CD4-positive, CD25-positive, alpha-beta regulatory T cell (primary cell): ENCODE results near the gene CDPF1. TPM values are rescaled to one million over a fixed set of nuclear protein-coding genes. Genes with fewer than 3 reads are reported as not detected.

Source experiments
- ATAC-seq, 2 donors: fragments of 150-1000 bp; cut with Tn5 transposase; one replicate each; pipeline ENCODE4 v1.10.0; 2021; ENCODE audit warnings: low read depth in 2 of 2, moderate number of reproducible peaks in 2 of 2, moderate library complexity in 1 of 2
- DNase-seq, 3 donors: peaks; one replicate each; pipeline versions ENCODE4 v3.0.0 to v3.0.0-alpha.2; 2012 to 2022; ENCODE audit warnings: mixed read lengths in 1 of 3
- H3K27ac ChIP-seq: one replicate; pipeline ENCODE4 v1.7.0; 2013; ENCODE audit warnings: mild to moderate bottlenecking, low read length; ENCODE audit not compliant: insufficient read depth, poor library complexity, severe bottlenecking
- H3K27me3 ChIP-seq: one replicate; pipeline ENCODE4 v1.7.0; 2013; ENCODE audit warnings: low read length; ENCODE audit not compliant: control insufficient read depth, insufficient read depth
- H3K36me3 ChIP-seq: one replicate; pipeline ENCODE4 v1.7.0; 2013; ENCODE audit warnings: mild to moderate bottlenecking, low read length, moderate library complexity; ENCODE audit not compliant: control insufficient read depth, insufficient read depth
- H3K4me1 ChIP-seq: 2 replicates; pipeline ENCODE4 v1.7.0; 2013; ENCODE audit warnings: mild to moderate bottlenecking, low read length; ENCODE audit not compliant: insufficient read depth, control insufficient read depth, poor library complexity, severe bottlenecking
- H3K4me3 ChIP-seq: one replicate; pipeline ENCODE4 v1.7.0; 2013; ENCODE audit warnings: low read depth, mild to moderate bottlenecking, low read length, moderate library complexity
- H3K9me3 ChIP-seq, 2 experiments: 1 replicate in 1 of 2; 2 replicates in 1 of 2; pipeline ENCODE4 v1.7.0; 2013; ENCODE audit warnings: low read length in 2 of 2, mild to moderate bottlenecking in 1 of 2, moderate library complexity in 1 of 2; ENCODE audit not compliant: control insufficient read depth in 2 of 2
- H3K27ac Mint-ChIP-seq, 3 donors: one replicate each; pipeline ENCODE4 v1.8.0; 2020 to 2022; ENCODE audit warnings: mild to moderate bottlenecking in 3 of 3, mixed read lengths in 3 of 3, moderate library complexity in 2 of 3
- H3K27me3 Mint-ChIP-seq: one replicate; pipeline ENCODE4 v1.8.0; 2022; ENCODE audit warnings: mild to moderate bottlenecking, mixed read lengths
- H3K36me3 Mint-ChIP-seq: one replicate; pipeline ENCODE4 v1.8.0; 2020; ENCODE audit warnings: mixed read lengths
- H3K4me1 Mint-ChIP-seq, 4 donors: one replicate each; pipeline ENCODE4 v1.8.0; 2020 to 2022; ENCODE audit warnings: mixed read lengths in 4 of 4, mild to moderate bottlenecking in 1 of 4
- H3K4me3 Mint-ChIP-seq, 4 donors: one replicate each; pipeline ENCODE4 v1.8.0; 2020 to 2022; ENCODE audit warnings: mild to moderate bottlenecking in 4 of 4, mixed read lengths in 4 of 4, moderate library complexity in 3 of 4
- H3K9me3 Mint-ChIP-seq, 7 donors: one replicate each; pipeline ENCODE4 v1.8.0; 2020 to 2022; ENCODE audit warnings: mixed read lengths in 7 of 7, mild to moderate bottlenecking in 3 of 7, moderate library complexity in 2 of 7
- polyA plus RNA-seq, 4 donors: library from polyadenylated mRNA; unstranded; fragments of 300-500 nt; fragmentation: Illumina TruSeq; gene quantifications; one replicate each; pipeline ENCODE4 v1.2.3, GENCODE V29; 2021
- total RNA-seq: library from RNA; stranded (reverse); gene quantifications from one replicate; pipeline ENCODE4 v1.2.3, GENCODE V29; 2022

Gene CDPF1
- total and polyA plus RNA-seq, 5 donors from 2014 or later: 5.5 to 24.7 (median 18.2) TPM

DNA sequence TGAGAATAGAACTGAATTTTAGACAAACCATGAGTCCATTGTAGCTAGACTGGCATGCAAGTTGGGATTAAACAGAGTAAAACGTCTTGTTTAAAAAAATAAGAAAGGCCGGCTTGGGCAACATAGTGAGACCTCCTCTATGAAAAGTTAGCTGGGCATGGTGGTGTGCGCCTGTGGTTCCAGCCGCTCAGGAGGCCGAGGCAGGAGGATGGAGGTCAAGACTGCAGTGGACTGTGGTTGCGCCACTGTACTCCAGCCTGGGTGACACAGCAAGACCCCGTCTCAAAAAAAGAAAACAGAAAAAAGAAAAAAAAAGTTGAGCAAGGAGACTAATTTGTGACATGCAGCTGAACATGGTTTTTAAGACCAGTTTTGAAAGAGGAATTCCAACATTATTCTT lies 23.5 kb downstream of the CDPF1 start:
- H3K4me3 ChIP-seq: no peak overlapping the region
- no peak overlapping the region for H3K27ac ChIP-seq
- no peaks in the 10 kb centered on the region for H3K36me3 ChIP-seq
- Mint-ChIP-seq H3K4me1 (no peaks in the 10 kb centered on the region), H3K27ac (no peak overlapping the region), H3K9me3 (peaks cover 0 to 2% (median 0%) of the 10 kb centered on the region in 7 donors), H3K4me3 (no peak overlapping the region), H3K27me3 (no peaks in the 10 kb centered on the region), H3K36me3 (peaks cover 10% of the 10 kb centered on the region)
- no peaks in the 10 kb centered on the region for H3K4me1 ChIP-seq
- H3K9me3 ChIP-seq: no peaks in the 10 kb centered on the region
- ATAC-seq (no peak), DNase-seq (no peak)
- no peaks in the 10 kb centered on the region for H3K27me3 ChIP-seq

- Histone ChIP-seq H3K27me3 (no peaks in the 10 kb centered on the region), H3K27ac (no peak overlapping the region), H3K4me1 (no peaks in the 10 kb centered on the region), H3K9me3 (no peaks in the 10 kb centered on the region), H3K4me3 (no peak overlapping the region), H3K36me3 (no peaks in the 10 kb centered on the region)
- peaks cover 18% of the 10 kb centered on the region for H3K36me3 Mint-ChIP-seq
- H3K4me1 Mint-ChIP-seq: no peaks in the 10 kb centered on the region
- peaks cover 0 to 2% (median 0%) of the 10 kb centered on the region in 7 donors for H3K9me3 Mint-ChIP-seq
- no peak for DNase-seq
- no peaks in the 10 kb centered on the region for H3K27me3 Mint-ChIP-seq
- no peak for ATAC-seq
- H3K27ac Mint-ChIP-seq: no peak overlapping the region
- H3K4me3 Mint-ChIP-seq: no peak overlapping the region
Measured at GRCh38 chr22:46225631-46226030, 24.5 kb downstream of the CDPF1 start.

GRCh38 chr22:46224898-46225290 lies 25.2 kb downstream of the CDPF1 start:
- peaks cover 23% of the 10 kb centered on the region for H3K36me3 Mint-ChIP-seq
- no peaks in the 10 kb centered on the region for H3K4me1 Mint-ChIP-seq
- Histone ChIP-seq H3K4me3 (no peak overlapping the region), H3K9me3 (no peaks in the 10 kb centered on the region), H3K36me3 (peaks cover under 1% of the 10 kb centered on the region), H3K4me1 (no peaks in the 10 kb centered on the region), H3K27ac (no peak overlapping the region), H3K27me3 (no peaks in the 10 kb centered on the region)
- H3K9me3 Mint-ChIP-seq: peaks cover 0 to 2% (median 0%) of the 10 kb centered on the region in 7 donors
- ATAC-seq: no peak
- H3K27ac Mint-ChIP-seq: no peak overlapping the region
- H3K27me3 Mint-ChIP-seq: no peaks in the 10 kb centered on the region
- H3K4me3 Mint-ChIP-seq: no peak overlapping the region
- no peak for DNase-seq

DNA sequence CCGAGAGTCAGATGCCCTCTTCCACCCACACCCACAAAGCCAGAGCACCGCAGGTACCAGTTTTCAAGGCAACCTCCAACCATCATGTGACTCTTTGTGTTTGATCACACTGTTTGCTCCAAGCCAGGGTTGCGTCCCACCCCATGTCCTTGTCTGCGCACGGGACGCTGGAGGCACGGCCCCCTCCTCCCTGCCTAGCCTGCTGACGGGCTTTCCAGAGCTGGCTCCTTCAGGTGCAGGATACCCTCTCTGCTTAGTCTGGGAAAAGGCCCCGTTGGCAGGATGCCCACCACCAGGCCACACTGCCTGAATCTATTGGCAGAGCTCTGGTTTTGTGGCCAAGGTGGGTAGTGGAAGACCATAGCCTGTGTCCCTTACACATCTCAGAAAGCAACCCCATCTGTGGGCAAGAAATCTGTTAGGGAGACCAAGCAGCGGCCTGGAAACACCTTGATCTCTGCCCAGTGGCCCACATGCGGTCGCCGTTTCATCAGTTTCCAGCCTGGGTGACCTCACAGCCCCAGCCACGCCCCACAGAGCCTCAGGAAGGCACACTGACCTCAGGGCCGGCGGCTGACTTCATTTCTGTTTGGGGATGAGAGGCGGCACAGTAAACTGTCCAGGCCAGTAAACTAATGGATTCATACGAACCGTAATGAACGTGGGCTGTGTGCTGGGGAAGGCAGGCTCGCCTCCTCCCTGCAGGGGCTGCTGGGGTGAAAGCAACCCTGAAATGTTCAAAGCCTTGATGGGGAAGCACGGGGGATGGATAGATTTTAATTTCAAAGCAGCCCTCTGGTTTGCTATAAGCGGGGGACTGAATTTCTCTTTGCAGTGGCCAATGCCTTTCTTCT lies 25.8 kb downstream of the CDPF1 start:
- H3K4me1 Mint-ChIP-seq: peaks cover 0 to 6% (median 4%) of the 10 kb centered on the region in 4 donors
- Histone ChIP-seq H3K27ac (no peak overlapping the region), H3K9me3 (no peaks in the 10 kb centered on the region), H3K4me1 (no peaks in the 10 kb centered on the region), H3K36me3 (peaks cover 7% of the 10 kb centered on the region), H3K27me3 (no peaks in the 10 kb centered on the region), H3K4me3 (no peak overlapping the region)
- H3K9me3 Mint-ChIP-seq: peaks cover 0 to 2% (median 0%) of the 10 kb centered on the region in 7 donors
- no peaks in the 10 kb centered on the region for H3K27me3 Mint-ChIP-seq
- H3K4me3 Mint-ChIP-seq: no peak overlapping the region
- H3K36me3 Mint-ChIP-seq: peaks cover 28% of the 10 kb centered on the region
- no peak overlapping the region for H3K27ac Mint-ChIP-seq
- DNase-seq (no peak), ATAC-seq (no peak)

DNA sequence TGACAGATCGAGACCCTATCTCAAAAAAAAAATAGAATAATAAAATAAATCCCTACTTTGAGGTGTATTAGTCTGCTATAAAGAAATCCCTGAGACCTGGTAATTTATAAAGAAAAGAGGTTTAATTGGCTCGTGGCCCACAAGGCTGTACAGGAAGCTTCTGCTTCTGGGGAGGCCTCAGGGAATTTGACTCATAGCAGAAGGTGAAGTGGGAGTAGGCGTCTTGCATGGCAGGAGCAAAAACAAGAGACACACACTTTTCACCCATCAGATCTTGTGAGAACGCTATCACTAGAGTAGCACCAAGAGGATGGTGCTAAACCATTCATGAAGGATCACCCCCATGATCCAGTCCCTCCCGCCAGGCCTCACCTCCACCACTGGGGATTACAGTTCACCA lies 29.2 kb downstream of the CDPF1 start:
- Histone ChIP-seq H3K4me1 (no peaks in the 10 kb centered on the region), H3K9me3 (no peaks in the 10 kb centered on the region), H3K4me3 (no peak overlapping the region), H3K27ac (no peak overlapping the region), H3K36me3 (peaks cover 21% of the 10 kb centered on the region), H3K27me3 (no peaks in the 10 kb centered on the region)
- DNase-seq (no peak), ATAC-seq (no peak)
- H3K4me3 Mint-ChIP-seq: no peak overlapping the region
- H3K9me3 Mint-ChIP-seq: peaks cover 0 to 2% (median 0%) of the 10 kb centered on the region in 7 donors
- no peak overlapping the region for H3K27ac Mint-ChIP-seq
- H3K4me1 Mint-ChIP-seq: peaks cover 0 to 6% (median 5%) of the 10 kb centered on the region in 4 donors
- H3K27me3 Mint-ChIP-seq: no peaks in the 10 kb centered on the region
- peaks cover 42% of the 10 kb centered on the region for H3K36me3 Mint-ChIP-seq

DNA sequence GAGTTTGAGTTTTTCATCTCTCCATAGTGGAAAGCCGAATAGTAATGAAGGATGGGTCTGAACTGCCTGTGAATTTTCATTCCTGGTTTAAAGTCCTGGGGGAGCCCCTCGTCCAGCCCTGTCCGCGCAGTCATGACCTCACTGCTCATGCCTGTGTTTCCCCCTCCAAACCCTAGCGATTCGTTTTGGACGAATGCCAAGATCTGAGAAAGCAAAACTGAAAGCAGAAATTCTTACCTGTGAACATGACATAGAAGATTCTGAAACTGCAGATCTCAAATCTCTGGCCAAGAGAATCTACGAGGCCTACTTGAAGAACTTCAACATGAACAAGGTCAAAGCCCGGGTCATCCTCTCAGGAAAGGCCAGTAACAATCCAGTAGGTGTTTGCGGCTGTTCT lies 30.5 kb downstream of the CDPF1 start:
- Histone ChIP-seq H3K27me3 (no peaks in the 10 kb centered on the region), H3K36me3 (peaks cover 25% of the 10 kb centered on the region), H3K27ac (no peak overlapping the region), H3K4me1 (no peaks in the 10 kb centered on the region), H3K9me3 (no peaks in the 10 kb centered on the region), H3K4me3 (no peak overlapping the region)
- Mint-ChIP-seq H3K9me3 (no peaks in the 10 kb centered on the region), H3K27ac (no peak overlapping the region), H3K4me3 (no peak overlapping the region), H3K36me3 (peaks cover 49% of the 10 kb centered on the region), H3K4me1 (peaks cover 0 to 6% (median 5%) of the 10 kb centered on the region in 4 donors), H3K27me3 (no peaks in the 10 kb centered on the region)
- ATAC-seq (no peak), DNase-seq (peak in 1 of 3 donors; percentile 63)

DNA sequence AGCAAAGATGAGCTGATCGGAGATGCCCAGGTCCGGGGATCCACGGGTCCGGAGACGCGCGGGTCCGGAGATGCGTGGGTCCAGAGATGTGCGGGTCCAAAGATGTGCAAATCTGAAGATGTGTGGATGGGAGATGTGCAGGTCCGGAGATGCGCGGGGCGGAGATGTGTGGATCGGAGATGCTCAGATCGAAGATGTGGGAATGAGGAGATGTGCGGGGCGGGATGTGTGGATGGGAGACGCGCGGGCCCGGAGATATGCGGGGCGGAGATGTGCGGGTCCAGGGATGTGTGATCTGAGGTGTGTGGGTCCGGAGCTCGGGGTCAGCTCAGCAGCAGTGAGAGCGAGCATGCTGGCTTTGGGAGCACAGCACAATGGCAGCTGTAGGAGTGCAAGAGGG lies 35.5 kb downstream of the CDPF1 start:
- Histone ChIP-seq H3K9me3 (peaks cover 0 to 2% of the 10 kb centered on the region in 2 experiments), H3K36me3 (peaks cover 27% of the 10 kb centered on the region), H3K27ac (no peak overlapping the region), H3K4me3 (no peak overlapping the region), H3K4me1 (no peaks in the 10 kb centered on the region), H3K27me3 (no peaks in the 10 kb centered on the region)
- H3K9me3 Mint-ChIP-seq: peaks cover 0 to 8% (median 0%) of the 10 kb centered on the region in 7 donors
- no peak overlapping the region for H3K4me3 Mint-ChIP-seq
- no peaks in the 10 kb centered on the region for H3K27me3 Mint-ChIP-seq
- DNase-seq (no peak), ATAC-seq (no peak)
- no peak overlapping the region for H3K27ac Mint-ChIP-seq
- peaks cover 59% of the 10 kb centered on the region for H3K36me3 Mint-ChIP-seq
- H3K4me1 Mint-ChIP-seq: peaks cover 0 to 5% (median 3%) of the 10 kb centered on the region in 4 donors

- Histone ChIP-seq H3K4me1 (no peaks in the 10 kb centered on the region), H3K9me3 (peaks cover 3 to 6% of the 10 kb centered on the region in 2 experiments), H3K27me3 (no peaks in the 10 kb centered on the region), H3K36me3 (peaks cover 25% of the 10 kb centered on the region), H3K4me3 (no peak overlapping the region), H3K27ac (no peak overlapping the region)
- no peak for ATAC-seq
- no peaks in the 10 kb centered on the region for H3K27me3 Mint-ChIP-seq
- H3K36me3 Mint-ChIP-seq: peaks cover 59% of the 10 kb centered on the region
- peak overlapping the region in 1 of 3 donors; percentile 53 for H3K27ac Mint-ChIP-seq
- H3K9me3 Mint-ChIP-seq: peaks cover 0 to 13% (median 0%) of the 10 kb centered on the region in 7 donors
- DNase-seq: no peak
- no peaks in the 10 kb centered on the region for H3K4me1 Mint-ChIP-seq
- no peak overlapping the region for H3K4me3 Mint-ChIP-seq
Measured at GRCh38 chr22:46214149-46214548, 35.9 kb downstream of the CDPF1 start.
